ENCODE data around the gene MGAT4B.

DNA sequence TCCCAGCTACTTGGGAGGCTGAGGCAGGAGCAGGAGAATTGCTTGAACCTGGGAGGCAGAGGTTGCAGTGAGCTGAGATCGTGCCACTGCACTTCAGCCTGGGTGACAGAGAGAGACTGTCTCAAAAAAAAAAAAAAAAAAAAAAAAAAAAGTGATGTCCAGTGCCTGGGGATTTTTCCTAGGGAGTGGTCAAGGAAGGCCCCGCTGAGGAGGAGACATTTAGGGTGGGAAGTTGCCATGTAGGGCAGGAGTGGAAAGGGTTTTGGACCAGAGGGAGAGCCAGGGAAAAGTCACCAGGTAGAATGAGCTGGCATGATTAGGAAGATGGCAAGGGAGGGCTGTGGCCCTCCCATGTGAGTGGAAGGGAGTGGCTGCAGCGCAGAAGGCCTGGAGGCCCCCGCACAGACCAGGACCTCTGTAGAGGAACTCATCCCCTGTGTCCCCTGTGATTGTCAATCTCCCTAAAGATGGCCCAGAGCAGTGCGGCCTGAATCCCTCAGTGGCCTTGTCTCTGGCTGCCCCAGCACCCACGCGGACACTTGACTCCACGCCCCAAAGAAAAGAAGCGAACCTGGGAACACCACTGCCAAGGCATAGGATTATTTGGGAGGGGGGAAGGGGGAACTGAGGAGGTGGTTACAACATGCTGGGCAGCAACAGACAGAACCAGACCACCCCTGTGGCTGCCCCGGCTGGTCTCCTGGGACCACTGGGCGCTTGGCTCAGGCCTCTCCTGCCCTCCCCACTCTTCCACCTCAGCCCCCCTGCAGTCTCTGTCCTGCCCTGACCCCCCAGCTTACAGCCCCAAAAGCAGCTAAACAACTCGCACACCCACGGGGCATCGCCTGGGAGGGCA, 11.5 kb upstream of the MGAT4B start:
- TF ChIP-seq POLR2A (IDR thresholded peaks at IDR 0.05) (no peak), CTCF (IDR thresholded peaks at IDR 0.05) (no peak)
